Measurements from ENCODE around the gene SLC11A1. TPM values are rescaled to one million over a fixed set of nuclear protein-coding genes. Genes with fewer than 3 reads are reported as not detected.
A peak's percentile ranks its signal among the peaks of the same experiment; 100 is the strongest.

The SLC11A1 gene
- total and polyA plus RNA-seq, 2 of the 4 experiments (the other 2 are of a cell fraction) = under 0.01 to 0.07 TPM

GRCh38 chr2:218395456-218395825 is 13.4 kb downstream of the SLC11A1 start:
- Histone ChIP-seq H2BK15ac (ENCODE audit: low read depth, low read length) (0 out of 3 replicates have a peak overlapping the region, but pooled peaks have one; percentile 19), H3K14ac (replicated peaks; ENCODE audit: low read depth, low read length) (peak overlapping the region; percentile 34), H2BK5ac (ENCODE audit: low read depth, low read length, poor library complexity, severe bottlenecking) (peak overlapping the region; percentile 9), H3K9ac (ENCODE audit: low read depth, low read length) (peak overlapping the region; percentile 50), H2AK9ac (replicated peaks; ENCODE audit: low read depth, low read length, poor library complexity) (peak overlapping the region; percentile 35), H3K4me3 (ENCODE audit: insufficient read depth, low read depth, low read length) (peak overlapping the region; percentile 40; the same call in 1 of the 2 replicates), H3K9me3 (ENCODE audit: control insufficient read depth, insufficient read depth, low read length) (no peaks in the 10 kb centered on the region), H4K20me1 (ENCODE audit: insufficient read depth, low read length) (no peaks in the 10 kb centered on the region), H3K56ac (ENCODE audit: extremely low read depth, insufficient read depth, low read length) (no peak overlapping the region), H4K91ac (ENCODE audit: insufficient read depth, low read depth, low read length) (no peak overlapping the region), H3K4me2 (ENCODE audit: low read depth, low read length) (peak overlapping the region; percentile 70), H4K5ac (ENCODE audit: low read depth, low read length) (peak overlapping the region; percentile 4; the same call in 1 of the 2 replicates), H3K27me3 (ENCODE audit: control insufficient read depth, insufficient read depth, low read length) (no peaks in the 10 kb centered on the region), H3K23ac (ENCODE audit: low read depth, low read length) (peak overlapping the region; percentile 71; the same call in 1 of the 2 replicates), H2BK20ac (ENCODE audit: low read depth, low read length) (no peak overlapping the region), H3K36me3 (ENCODE audit: control insufficient read depth, insufficient read depth, low read length) (no peaks in the 10 kb centered on the region), H3K18ac (ENCODE audit: low read depth, low read length) (0 out of 2 replicates have a peak overlapping the region, but pooled peaks have one; percentile 0), H3K9me1 (ENCODE audit: insufficient read depth, low read length) (0 out of 2 replicates have a peak, but pooled peaks cover 2% of the 10 kb centered on the region), H2AK5ac (ENCODE audit: low read depth, low read length) (no peak overlapping the region), H4K8ac (ENCODE audit: low read depth in 2 of 2, low read length in 2 of 2) (peak overlapping the region; percentile 68 to 85), H3K79me1 (ENCODE audit: low read depth in 1 of 2, low read length in 2 of 2) (peaks cover 6 to 13% of the 10 kb centered on the region in 2 experiments; a peak in 3 of 4 replicates), H3K4ac (ENCODE audit: low read depth, low read length) (peak overlapping the region; percentile 78), H3K4me1 (ENCODE audit: control insufficient read depth, insufficient read depth, low read length) (peaks cover 21% of the 10 kb centered on the region), H3K27ac (ENCODE audit: insufficient read depth, low read length) (peak overlapping the region; percentile 31), H2BK120ac (ENCODE audit: low read depth, low read length) (peak overlapping the region; percentile 27; the same call in 1 of the 2 replicates), H2AFZ (replicated peaks; ENCODE audit: low read length, poor library complexity) (peak overlapping the region; percentile 97)
- DNase-seq = no peak
- dilution Hi-C loops (cut with HindIII; ENCODE audit: low sequenced_read_pairs, unreplicated experiment) = no loop called here
- BruUV-seq (replicated peaks) = no TSS peak
- intact Hi-C loops (cut with micrococcal nuclease) = no loop called here
- ChIA-PET POLR2A (ENCODE audit: unreplicated experiment) (no interaction called here), CTCF (no interaction called here)
- in situ Hi-C loops (cut with MboI; ENCODE audit: low sequenced_read_pairs) = loop anchor here (10.0 kb wide), 1 partner anchor 121 kb away; the partner anchor contains the start of genes AAMP and PNKD
- no peak for ATAC-seq (ENCODE audit: low read depth)
- no peak for TF ChIP-seq ELK1 (IDR thresholded peaks at IDR 0.05; ENCODE audit: borderline replicate concordance, low read depth, low read length)
- peak; percentile 28; the same call in 1 of the 2 replicates for TF ChIP-seq CEBPB (IDR thresholded peaks at IDR 0.05; ENCODE audit: low read depth, low read length)
- WGBS, 2 experiments (ENCODE audit: extremely low coverage in 2 of 2, insufficient read length in 1 of 2) = 35% methylated on average over 16 of the region's 16 CpGs; no CpG with 5 or more reads in 1 of the 2 experiments
